Activated CD4-positive, alpha-beta memory T cell treated with anti-CD3 and anti-CD28 coated beads for 36 hours (primary cell): Measurements from ENCODE around the gene IGF2BP2. TPM values are rescaled to one million over a fixed set of nuclear protein-coding genes. Genes with fewer than 3 reads are reported as not detected.
"Not testable (repeated sequence)": the region's sequence is repeated elsewhere in the genome, so short reads cannot be mapped to it uniquely, and the experiment has no call there.

Experiments
- CTCF ChIA-PET: fragments of 350-600 bp; sonication (Branson Sonifier 250); formaldehyde crosslinking; loops from one replicate; lab custom pipeline; 2021; ENCODE audit warnings: antibody characterized with exemption, inconsistent platforms; lab: Charles Lee
- POLR2A ChIA-PET: fragments of 350-600 bp; sonication (Branson Sonifier 250); formaldehyde crosslinking; loops from one replicate; lab custom pipeline; 2021; ENCODE audit warnings: antibody characterized with exemption; lab: Charles Lee
- DNase-seq: peaks from one replicate; pipeline ENCODE4 v3.0.0-alpha.2; 2020
- H3K27ac Mint-ChIP-seq: one replicate; pipeline ENCODE4 v1.8.0; 2021; ENCODE audit warnings: mixed read lengths
- H3K27me3 Mint-ChIP-seq: one replicate; pipeline ENCODE4 v1.8.0; 2021; ENCODE audit warnings: mixed read lengths
- H3K36me3 Mint-ChIP-seq: one replicate; pipeline ENCODE4 v1.8.0; 2021; ENCODE audit warnings: mixed read lengths
- H3K4me1 Mint-ChIP-seq: one replicate; pipeline ENCODE4 v1.8.0; 2021; ENCODE audit warnings: low read depth, mixed read lengths
- H3K4me3 Mint-ChIP-seq: one replicate; pipeline ENCODE4 v1.8.0; 2021; ENCODE audit warnings: mild to moderate bottlenecking, mixed read lengths
- H3K9me3 Mint-ChIP-seq: one replicate; pipeline ENCODE4 v1.8.0; 2021; ENCODE audit warnings: mixed read lengths
- intact Hi-C: fragments of 100-400 bp; cut with micrococcal nuclease; formaldehyde crosslinking; loops from one replicate; pipeline ENCODE4 v1.15.1; 2023
- total RNA-seq, 2 experiments: library from RNA; stranded (reverse); gene quantifications; one replicate each; pipeline ENCODE4 v1.2.3, GENCODE V29; 2021

Gene IGF2BP2
- total RNA-seq, 2 experiments from 2014 or later, result 0.29 to 0.55 TPM

DNA sequence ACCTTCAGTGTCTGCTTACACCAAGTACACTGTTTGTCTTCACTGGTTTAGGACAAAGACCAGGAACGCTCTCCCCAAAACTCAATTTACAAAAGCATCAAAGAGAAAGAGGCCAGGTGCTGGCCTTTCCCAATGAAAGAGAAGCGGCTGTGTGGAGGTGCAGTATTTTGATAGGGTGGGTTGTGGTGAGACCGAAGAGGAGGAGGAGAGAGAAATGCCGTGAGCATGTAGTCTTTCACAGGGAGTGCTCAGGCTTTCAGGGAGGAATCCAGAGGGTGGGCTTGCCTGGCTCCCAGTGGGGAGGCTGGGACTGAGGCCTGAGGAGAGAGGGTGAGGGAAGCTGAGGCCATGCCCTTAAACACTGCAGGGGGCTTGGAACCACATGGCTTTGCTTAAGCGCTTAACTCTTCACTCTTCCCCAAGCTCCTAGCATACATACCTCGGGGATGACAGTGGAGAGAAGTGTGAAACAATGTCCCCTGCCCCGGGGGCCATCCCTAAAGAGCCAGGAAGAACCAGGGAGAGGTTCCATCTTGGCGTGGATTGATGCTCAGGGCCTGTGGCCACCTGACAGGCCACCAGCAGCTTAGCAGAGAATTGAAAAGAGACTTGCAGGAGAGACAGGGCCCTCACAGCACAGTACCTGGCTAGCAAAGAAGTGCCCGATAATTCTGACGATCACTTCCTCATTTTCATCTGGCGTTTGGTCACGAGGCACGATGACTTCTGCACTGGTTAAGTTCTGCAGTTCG lies 178.3 kb downstream of the IGF2BP2 start:
- no peak overlapping the region for H3K27ac Mint-ChIP-seq
- H3K27me3 Mint-ChIP-seq, result peaks cover 11% of the 10 kb centered on the region
- DNase-seq, result no peak
- no peaks in the 10 kb centered on the region for H3K4me1 Mint-ChIP-seq
- ChIA-PET CTCF (no interaction called here), POLR2A (no interaction called here)
- H3K9me3 Mint-ChIP-seq, result no peaks in the 10 kb centered on the region
- H3K36me3 Mint-ChIP-seq, result no peaks in the 10 kb centered on the region
- H3K4me3 Mint-ChIP-seq, result no peak overlapping the region
- intact Hi-C loops, result no loop called here

DNA sequence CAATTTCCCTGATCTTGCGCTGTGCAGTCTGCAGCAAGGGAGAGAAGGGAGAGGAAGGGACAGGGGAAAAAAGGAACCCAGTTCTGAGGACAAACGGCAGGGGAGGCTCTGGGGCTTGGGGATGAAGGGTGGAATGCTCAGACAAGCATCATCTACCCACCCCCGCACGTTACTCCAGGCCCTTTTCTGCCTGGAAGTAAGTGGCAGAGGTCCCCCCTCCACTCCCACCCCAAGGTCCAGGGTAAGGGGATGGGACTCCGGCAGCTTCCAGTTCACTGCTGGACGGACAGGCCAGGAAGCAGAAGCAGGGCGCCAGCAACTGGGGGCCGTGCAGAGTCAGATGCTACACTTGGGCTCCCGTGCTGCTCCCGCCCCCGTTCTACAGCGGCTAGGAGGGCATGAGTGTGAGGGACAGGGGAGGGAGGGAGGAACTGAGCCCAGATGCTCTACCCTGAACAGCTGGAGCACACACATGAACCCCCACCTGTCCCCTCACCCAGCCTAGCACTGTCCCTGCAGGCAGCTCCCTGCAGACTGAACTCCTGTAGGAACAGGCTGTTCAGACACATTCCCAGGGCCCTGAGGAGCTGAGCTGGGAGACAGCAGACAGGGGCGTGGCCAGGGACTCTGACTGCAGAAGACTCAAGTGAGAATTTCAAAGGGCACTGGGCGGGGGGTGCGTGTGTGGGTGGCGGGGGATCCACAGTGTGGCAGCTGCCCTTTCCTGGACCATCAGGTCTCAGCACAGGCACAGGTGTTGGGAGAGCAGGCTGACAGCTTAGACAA lies 179.1 kb downstream of the IGF2BP2 start:
- Mint-ChIP-seq H3K27me3 (peaks cover 11% of the 10 kb centered on the region), H3K9me3 (no peaks in the 10 kb centered on the region), H3K27ac (no peak overlapping the region), H3K36me3 (no peaks in the 10 kb centered on the region), H3K4me3 (no peak overlapping the region), H3K4me1 (no peaks in the 10 kb centered on the region)
- POLR2A ChIA-PET, result no interaction called here
- no peak for DNase-seq
- intact Hi-C loops, result no loop called here
- CTCF ChIA-PET, result no interaction called here

DNA sequence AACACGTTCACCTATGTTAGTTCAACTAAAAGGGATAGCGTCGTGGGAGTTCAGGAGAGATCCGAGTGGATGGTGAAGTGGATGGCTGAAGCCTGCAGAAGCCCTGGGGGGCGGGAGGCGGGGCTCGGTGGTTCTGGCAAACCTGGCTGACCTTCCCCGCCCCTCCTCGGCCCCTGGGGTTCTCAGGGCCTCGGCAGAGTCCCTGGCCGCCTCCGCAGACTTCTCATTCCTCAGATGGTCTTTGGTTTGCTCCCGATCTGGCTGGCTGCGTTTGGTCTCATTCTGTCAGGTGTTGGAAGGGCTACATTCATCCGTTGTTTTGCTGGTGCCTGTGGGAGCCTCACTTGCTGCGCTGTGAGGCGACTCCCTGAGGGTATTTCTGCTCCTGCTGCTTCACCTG lies 179.7 kb downstream of the IGF2BP2 start:
- H3K27me3 Mint-ChIP-seq, result peaks cover 11% of the 10 kb centered on the region
- H3K36me3 Mint-ChIP-seq, H3K27ac Mint-ChIP-seq, H3K4me1 Mint-ChIP-seq, CTCF ChIA-PET, DNase-seq, intact Hi-C loops, H3K9me3 Mint-ChIP-seq, H3K4me3 Mint-ChIP-seq, POLR2A ChIA-PET: not testable (repeated sequence)

DNA sequence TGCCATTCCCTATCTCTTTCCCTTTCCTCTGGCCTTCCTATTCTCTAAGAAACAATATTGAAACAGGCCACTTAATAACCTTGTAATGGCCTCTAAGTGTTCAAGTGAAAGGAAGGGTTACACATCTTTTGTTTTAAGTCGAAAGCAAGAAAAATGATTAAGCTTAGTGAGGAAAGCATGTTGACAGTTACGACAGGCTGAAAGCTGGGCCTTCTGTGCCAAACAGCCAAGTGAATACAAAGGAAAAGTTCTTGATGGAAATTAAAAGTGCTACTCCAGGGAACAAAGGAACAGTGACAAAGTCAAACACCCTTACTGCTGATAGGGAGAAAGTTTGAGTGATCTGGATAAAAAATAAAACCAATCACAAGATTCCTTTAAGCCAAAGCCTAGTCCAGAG lies 184.5 kb downstream of the IGF2BP2 start:
- H3K27ac Mint-ChIP-seq, result no peak overlapping the region
- intact Hi-C loops, result no loop called here
- POLR2A ChIA-PET, result no interaction called here
- peaks cover 2% of the 10 kb centered on the region for H3K27me3 Mint-ChIP-seq
- H3K36me3 Mint-ChIP-seq, result no peaks in the 10 kb centered on the region
- DNase-seq, result no peak
- no peaks in the 10 kb centered on the region for H3K9me3 Mint-ChIP-seq
- H3K4me1 Mint-ChIP-seq, result no peaks in the 10 kb centered on the region
- CTCF ChIA-PET, result no interaction called here
- H3K4me3 Mint-ChIP-seq, result no peak overlapping the region

DNA sequence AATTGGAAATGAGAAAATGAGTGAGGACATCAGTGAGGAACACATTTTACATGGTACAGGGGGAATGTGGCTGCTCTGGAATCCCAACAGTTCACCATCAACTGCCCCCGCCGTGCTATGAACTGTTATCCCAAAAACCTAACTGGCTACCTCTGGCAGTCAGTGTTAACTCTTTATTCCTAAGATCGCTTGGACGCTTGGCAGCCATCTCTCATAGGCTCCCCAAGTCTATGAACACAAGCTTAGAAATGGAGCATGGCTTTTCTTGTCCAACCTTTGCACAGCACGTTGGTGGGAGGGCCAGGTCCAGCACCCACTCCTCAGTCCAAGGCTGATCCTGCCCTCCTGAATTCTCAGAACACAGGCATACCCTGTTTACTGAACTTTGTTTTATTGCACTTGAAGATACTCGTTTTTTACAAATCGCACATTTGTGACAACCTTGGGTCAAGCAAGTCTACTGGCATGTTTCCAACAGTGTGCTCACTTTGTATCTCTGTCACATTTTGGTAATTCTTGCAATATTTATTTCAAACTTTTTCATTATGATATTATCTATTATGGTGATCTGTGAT lies 185.1 kb downstream of the IGF2BP2 start:
- DNase-seq, result no peak
- ChIA-PET CTCF (no interaction called here), POLR2A (no interaction called here)
- no peak overlapping the region for H3K27ac Mint-ChIP-seq
- H3K9me3 Mint-ChIP-seq, result no peaks in the 10 kb centered on the region
- no peaks in the 10 kb centered on the region for H3K4me1 Mint-ChIP-seq
- H3K27me3 Mint-ChIP-seq, result peaks cover 2% of the 10 kb centered on the region
- intact Hi-C loops, result no loop called here
- H3K36me3 Mint-ChIP-seq, result no peaks in the 10 kb centered on the region
- H3K4me3 Mint-ChIP-seq, result no peak overlapping the region

DNA sequence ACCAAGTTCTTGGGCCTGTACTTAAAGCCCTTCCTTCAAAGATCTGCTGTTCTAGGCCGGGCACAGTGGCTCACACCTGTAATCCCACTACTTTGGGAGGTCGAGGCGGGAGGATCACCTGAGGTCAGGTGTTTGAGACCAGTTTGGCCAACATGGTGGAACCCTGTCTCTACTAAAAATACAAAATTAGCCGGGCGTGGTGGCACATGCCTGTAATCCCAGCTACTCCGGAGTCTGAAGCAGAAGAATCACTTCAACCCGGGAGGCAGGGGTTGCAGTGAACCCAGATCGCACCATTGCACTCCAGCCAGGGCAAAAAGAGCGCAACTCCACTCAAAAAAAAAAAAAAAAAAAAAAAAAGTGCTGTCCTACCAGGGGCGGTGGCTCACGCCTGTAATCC lies 186.2 kb downstream of the IGF2BP2 start:
- H3K36me3 Mint-ChIP-seq, CTCF ChIA-PET, POLR2A ChIA-PET, intact Hi-C loops, H3K27ac Mint-ChIP-seq, DNase-seq, H3K4me3 Mint-ChIP-seq, H3K27me3 Mint-ChIP-seq, H3K4me1 Mint-ChIP-seq, H3K9me3 Mint-ChIP-seq: not testable (repeated sequence)

DNA sequence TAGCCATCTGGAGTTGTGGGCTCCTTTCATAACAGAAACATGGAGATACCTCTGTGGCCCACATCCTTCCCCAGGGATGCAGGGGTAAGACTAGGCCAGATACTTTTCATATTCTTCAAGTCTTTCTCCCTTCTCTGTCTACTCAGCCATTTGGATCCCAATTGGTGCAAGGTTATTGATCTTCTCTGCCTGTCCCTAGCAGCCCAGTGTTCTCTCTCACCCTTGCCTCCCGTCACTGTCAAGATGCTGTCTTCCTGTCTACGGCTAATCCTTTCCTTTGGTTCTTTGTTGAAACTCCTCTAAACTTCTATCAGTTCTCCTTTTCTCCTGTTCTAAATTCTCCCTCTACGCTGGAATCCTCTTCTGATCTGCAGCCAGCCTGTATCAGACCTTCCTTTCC lies 187.5 kb downstream of the IGF2BP2 start:
- Mint-ChIP-seq H3K27ac (no peak overlapping the region), H3K9me3 (no peaks in the 10 kb centered on the region), H3K36me3 (no peaks in the 10 kb centered on the region), H3K27me3 (peaks cover 2% of the 10 kb centered on the region), H3K4me3 (no peak overlapping the region), H3K4me1 (peaks cover 4% of the 10 kb centered on the region)
- no peak for DNase-seq
- intact Hi-C loops, result no loop called here
- CTCF ChIA-PET, result no interaction called here
- POLR2A ChIA-PET, result no interaction called here

DNA sequence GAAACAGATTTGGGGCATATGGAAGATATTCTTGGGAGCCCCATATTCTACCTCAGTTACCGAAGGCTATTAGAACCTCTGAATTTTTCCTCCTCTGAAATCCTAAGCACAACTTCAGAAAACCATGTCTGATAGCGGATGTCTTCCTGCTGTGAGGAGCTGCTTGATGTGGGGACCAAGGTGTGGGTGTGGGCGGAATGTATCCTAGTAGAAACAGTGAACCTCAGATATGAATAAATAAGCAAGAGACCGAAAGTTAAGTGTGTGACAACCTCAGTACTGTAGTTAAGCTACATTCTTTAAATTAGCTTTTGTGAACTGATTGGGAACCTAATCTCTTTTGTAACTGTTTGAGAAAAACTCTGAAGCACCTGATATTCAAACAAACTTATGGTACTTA lies 191.8 kb downstream of the IGF2BP2 start:
- Mint-ChIP-seq H3K4me1 (peaks cover 4% of the 10 kb centered on the region), H3K9me3 (no peaks in the 10 kb centered on the region), H3K4me3 (no peak overlapping the region), H3K27ac (no peak overlapping the region), H3K27me3 (no peaks in the 10 kb centered on the region), H3K36me3 (peaks cover 5% of the 10 kb centered on the region)
- intact Hi-C loops, result no loop called here
- DNase-seq, result peak; percentile 15
- ChIA-PET CTCF (interaction anchor here (1.1 to 1.7 kb wide), 2 partner anchors 27 to 45 kb away, joined by 3 to 8 read pairs; no protein-coding TSS in a partner anchor), POLR2A (interaction anchor here (0.5 kb wide), 1 partner anchor 379 kb away, joined by 3 read pairs; the partner anchor contains the start of gene EHHADH)

DNA sequence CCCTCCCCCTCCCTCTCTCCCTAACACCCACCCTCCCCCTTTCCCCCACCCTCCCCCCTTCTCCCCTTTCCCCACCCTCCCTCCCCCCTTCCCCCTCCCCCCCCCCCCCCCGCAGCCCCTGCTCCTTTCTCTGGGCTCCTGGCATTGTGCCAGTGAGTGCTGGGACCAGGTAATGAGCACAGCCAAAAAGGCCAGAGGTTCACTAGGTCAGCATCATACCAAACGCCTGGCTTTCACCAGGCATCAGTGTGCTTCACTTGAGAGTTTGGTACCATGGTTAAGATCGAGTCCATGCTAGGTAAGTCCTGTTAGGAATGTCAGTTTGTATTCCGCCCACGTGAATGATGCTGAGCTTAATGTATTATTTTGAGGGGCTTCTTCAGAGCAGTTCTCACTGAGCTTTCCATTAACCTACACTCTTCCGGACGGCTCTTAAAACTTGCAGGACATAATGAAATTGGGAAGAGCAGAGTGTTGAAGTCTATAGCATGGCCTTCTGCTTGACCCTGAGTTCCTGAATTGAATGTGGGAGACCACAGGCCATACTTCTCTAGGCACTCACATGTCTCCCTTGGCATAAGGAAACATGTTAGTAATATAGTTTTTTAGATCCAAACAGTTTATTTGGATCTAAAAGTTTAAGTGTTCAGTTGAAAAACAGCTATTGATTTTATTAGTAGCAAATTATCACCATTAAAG lies 193.2 kb downstream of the IGF2BP2 start:
- no peak for DNase-seq
- intact Hi-C loops, result no loop called here
- ChIA-PET POLR2A (no interaction called here), CTCF (no interaction called here)
- Mint-ChIP-seq H3K36me3 (peaks cover 10% of the 10 kb centered on the region), H3K9me3 (no peaks in the 10 kb centered on the region), H3K4me1 (peaks cover 4% of the 10 kb centered on the region), H3K27me3 (no peaks in the 10 kb centered on the region), H3K27ac (no peak overlapping the region), H3K4me3 (no peak overlapping the region)

DNA sequence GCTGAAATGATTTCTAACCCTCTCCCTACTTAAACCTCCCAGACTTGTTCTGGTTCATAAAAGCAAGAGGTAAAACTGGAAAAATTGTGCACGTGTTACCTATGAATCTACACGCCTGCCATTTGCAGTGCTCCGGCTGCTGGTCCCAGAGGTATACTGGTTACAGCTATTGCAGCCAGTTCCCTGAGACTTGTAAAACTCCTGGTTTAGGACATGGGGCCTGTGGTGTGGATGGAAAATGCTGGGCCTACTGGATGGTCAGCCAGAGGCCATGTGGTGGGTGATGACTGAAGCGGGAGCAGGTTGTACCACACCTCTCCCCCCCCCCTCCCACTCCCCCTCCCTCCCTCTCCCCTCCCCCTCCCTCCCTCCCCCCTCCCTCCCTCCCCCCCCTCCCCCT lies 193.7 kb downstream of the IGF2BP2 start:
- no peak overlapping the region for H3K4me3 Mint-ChIP-seq
- no peaks in the 10 kb centered on the region for H3K9me3 Mint-ChIP-seq
- H3K36me3 Mint-ChIP-seq, result peaks cover 11% of the 10 kb centered on the region
- intact Hi-C loops, result no loop called here
- H3K4me1 Mint-ChIP-seq, result peaks cover 4% of the 10 kb centered on the region
- DNase-seq, result no peak
- no peaks in the 10 kb centered on the region for H3K27me3 Mint-ChIP-seq
- POLR2A ChIA-PET, result interaction anchor here (1.4 kb wide), 1 partner anchor 46 kb away, joined by 3 read pairs; the partner anchor contains the start of gene SENP2
- no peak overlapping the region for H3K27ac Mint-ChIP-seq
- CTCF ChIA-PET, result no interaction called here

DNA sequence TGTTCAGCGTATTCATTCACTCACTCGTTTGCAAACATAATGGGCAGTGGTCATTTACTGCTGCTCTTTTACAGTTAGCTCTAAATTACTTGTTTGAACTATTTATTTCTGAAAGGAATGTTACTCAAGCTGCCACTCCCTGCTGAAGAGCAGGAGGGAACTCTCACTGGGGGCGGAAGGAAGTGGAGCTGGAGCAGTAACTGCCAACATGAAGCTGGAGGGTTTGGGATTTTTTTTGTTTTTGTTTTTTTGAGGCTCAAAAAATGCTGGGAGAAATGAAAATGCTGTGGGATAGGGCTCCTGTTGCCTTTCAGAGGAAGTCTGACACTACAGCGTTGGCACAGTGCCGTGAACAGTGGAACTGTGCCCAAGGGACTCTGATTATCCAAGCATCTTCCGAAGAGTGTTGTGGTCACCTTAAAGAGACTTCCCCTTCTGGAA lies 194.6 kb downstream of the IGF2BP2 start:
- intact Hi-C loops, result no loop called here
- Mint-ChIP-seq H3K27ac (no peak overlapping the region), H3K36me3 (peaks cover 16% of the 10 kb centered on the region), H3K4me1 (peaks cover 4% of the 10 kb centered on the region), H3K9me3 (no peaks in the 10 kb centered on the region), H3K27me3 (no peaks in the 10 kb centered on the region), H3K4me3 (no peak overlapping the region)
- DNase-seq, result no peak
- POLR2A ChIA-PET, result interaction anchor here (1.4 kb wide), 1 partner anchor 45 kb away, joined by 3 read pairs; the partner anchor contains the start of gene SENP2
- CTCF ChIA-PET, result interaction anchor here (0.5 to 0.6 kb wide), 2 partner anchors 58 to 1195 kb away, joined by 3 to 4 read pairs; no protein-coding TSS in a partner anchor
